NCI-H128 (cell line): ENCODE data around the gene FIGNL2.

Experiments used
- DNase-seq: peaks from one replicate; lab custom pipeline; 2025; ENCODE audit not compliant: unreplicated experiment; lab: John Stamatoyannopoulos, UW

The FIGNL2 gene

DNA sequence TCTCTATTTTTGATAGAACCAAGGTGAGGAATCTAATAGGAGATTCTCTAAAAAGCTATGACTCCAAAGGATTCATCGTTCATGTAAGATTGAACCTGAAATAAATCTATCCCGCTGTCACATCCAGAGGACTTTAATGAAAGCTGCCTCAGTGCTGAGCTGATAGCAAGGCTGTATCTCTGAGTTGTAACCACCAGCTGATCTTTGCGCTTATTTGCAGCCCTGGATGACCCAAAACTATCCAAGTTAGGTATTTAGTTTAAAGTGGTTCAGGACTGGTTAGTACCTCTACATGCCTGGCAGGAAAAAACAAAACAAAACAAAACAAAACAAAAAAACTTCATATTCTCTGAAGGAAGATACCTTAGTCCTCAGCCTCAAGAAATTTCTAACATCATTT, 30.6 kb upstream of the FIGNL2 start:
- DNase-seq = no peak

DNA sequence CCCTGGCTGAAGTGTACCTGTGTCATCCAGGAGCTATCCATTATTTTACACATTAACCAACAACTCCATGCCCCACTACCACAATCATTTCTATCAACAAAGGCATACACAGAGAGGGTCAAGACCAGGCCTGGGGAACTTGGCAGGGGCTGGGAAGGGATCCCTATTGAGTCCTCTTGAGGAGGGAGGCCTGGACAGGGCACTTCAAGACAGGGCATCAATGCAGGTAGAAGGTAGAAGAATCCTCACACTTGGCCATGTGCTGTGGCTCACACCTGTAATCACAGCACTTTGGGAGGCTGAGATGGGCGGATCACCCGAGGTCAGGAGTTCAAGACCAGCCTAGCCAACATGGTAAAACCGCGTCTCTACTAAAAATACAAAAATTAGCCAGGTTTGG, 26.0 kb upstream of the FIGNL2 start:
- DNase-seq = no peak

DNA sequence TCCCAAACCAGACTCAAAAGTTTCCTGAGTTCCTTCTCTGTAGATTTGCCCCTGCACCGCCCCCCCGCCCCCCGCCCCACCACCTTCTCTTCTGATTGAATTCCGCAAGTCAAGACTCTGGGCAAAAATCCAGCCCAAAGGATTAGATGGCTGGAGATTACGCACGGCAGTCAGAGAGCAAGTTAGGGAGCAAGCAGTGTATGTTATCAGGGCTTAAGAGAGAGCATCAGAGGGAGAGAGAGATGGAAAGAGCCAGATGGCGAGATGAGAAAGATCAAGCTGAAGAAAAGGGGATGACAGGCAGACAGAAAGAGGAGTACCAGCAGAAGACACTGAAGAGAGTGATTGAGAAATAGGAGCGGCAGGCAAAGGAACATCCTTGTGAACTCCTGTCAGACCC, 25.5 kb upstream of the FIGNL2 start:
- DNase-seq = no peak

DNA sequence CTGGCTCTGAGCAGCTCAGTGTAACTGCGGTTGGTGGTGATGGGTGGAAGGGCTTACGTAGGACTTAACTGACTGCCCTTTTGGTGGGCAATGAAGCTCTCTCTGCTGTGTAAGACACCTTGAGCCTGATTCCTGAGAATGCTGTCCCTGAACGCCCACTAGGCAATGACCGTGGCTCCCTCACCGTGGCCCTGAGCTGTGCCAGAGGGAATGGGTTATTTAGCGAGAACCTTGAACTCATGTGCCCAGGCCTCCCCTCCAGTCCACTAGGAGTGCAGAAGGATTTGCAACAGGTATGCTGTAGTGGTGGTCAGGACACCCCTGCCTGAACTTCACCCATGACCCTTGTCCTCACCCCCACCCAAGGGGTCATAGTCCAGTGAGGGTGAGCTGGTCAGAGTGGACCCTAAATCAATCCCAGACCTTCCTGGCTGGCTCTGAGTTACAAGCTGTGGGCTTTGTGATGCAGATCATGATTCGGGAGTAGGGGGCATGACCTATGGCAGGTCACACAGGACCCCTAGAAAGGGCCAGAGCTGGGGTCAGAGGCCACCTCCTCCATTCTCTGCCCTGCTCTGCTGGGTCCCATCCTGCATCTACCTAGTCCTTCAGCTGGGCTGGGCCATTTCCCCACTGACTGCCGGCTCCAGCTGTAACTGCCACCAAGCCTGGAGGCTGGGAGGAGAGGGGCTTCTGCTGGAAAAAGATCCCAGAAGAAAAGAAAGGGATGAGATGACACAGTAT, 24.9 kb upstream of the FIGNL2 start:
- no peak for DNase-seq

DNA sequence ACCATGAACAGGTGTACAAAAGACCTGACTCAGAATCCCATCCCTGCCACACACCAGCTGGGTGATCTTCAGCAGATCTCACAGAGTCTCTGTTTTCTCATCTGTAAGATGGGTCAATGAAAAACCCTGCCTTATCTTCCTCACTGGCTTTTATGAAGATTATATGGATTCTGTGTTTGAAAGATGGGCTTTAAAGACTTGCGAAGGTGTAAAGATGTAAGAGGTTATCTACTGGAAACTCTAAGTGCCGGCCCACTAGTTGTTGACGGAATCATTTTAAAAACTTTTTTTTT, 24.1 kb upstream of the FIGNL2 start:
- DNase-seq = no peak

DNA sequence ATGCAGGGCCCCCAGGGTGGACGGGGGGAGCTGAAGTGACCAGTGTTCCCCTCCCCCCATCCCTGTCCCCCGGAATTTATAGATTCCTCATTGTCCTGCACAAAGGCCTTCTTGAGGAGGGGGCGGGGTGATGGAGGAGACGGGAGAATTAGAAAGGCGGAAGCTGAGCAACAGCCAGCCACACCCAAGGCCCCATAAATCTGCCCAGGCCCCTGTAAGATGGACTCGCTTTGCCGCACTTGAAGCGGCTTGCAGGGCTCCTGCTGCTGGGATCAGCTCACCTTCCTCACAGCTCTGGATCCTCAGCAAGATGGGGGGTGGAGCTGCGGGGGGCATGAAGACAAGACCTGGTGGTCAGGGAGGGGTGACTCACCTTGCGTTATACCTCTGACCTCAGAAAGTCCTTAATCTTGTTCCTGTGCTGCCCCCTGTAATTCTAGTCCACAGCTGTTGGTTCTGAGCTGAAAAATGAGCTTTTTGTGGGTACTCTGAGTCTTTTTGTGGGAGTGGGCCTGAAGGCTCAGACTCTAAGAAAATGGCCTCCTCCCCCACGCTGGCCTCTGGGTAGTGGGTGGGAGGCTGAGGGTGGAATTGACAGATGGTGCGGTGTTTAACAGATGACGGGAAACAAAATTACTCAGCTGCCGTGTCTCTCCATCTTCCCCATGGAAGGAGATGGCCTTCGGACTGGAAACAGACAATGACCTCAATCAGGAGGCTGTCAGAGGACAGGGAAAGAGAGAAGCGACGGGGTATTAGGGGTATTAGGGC, 23.6 kb upstream of the FIGNL2 start:
- no peak for DNase-seq

DNA sequence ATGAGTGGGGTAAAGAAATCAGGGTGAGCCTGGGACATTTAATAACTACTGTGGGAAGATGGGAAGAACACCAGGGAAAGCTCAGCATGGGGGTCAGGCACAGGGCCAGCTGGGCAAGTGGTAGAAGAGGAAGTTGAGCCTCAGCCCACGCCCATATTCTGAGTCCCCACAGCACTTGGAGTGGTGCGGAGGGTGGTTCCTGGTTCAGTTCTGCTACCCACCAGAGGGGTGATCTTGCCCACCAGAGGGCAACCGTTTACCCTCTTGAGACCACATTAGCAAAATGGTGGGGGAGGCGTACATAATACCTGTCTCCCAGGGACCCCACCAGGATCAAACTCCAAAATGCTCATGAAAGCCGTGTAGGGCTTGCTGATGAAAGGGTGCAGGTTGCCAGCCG, 22.6 kb upstream of the FIGNL2 start:
- DNase-seq = no peak

DNA sequence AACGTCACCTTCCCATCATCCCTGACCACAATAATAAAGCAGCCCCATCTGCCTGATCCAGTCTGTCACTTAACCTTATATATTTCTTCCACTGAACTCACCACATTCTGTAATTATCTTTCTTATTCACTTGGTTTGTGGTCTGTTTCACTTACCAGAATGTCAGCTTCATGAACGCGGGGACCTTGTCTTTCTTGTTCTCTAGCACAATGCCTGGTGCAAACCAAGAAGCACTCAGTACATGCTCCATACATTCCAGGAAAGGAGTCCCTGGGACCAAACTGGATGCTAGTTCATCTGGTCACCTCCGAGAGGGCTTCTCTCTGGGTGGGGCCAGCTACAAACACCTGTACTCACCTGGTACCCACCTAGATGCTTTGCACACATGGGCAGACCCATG, 22.0 kb upstream of the FIGNL2 start:
- DNase-seq = no peak

DNA sequence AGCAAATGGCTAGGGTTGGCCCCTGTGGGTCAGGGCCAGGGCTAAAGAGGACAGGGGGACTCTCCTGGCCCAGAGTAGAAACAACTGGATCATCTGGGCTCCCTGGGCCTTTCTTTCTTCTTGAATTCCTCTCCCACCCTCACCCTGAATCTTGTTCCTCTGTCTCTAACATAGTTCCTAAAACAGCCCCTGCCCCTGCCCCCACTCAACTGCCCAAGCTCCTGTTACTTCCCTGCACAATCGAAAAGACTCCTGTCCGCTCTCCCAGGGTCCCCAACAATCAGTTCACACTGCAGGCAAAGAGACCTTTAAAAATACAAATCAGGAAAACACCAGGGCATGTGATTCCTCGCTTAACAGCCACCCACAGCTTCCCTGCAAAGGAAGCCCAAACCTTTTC, 21.4 kb upstream of the FIGNL2 start:
- DNase-seq = no peak

DNA sequence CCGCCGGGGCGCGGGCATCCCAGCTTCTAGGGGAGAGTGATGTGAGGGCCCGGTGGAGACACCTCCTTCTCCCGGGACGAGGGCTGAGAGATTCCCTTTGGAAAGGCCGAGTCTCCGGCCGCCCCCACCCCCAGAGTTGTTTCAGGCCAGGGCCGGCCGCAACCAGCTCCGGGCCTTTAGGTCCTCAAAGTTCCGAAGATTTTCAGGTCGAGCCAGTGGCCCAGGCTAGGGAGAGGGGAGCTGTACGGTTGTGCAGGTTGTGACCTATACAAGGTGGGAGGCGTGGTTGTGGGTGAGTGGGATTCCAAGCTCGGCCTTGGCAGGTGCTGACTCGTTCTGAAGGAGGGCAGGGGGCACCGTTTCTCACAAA, 21.0 kb upstream of the FIGNL2 start:
- no peak for DNase-seq

DNA sequence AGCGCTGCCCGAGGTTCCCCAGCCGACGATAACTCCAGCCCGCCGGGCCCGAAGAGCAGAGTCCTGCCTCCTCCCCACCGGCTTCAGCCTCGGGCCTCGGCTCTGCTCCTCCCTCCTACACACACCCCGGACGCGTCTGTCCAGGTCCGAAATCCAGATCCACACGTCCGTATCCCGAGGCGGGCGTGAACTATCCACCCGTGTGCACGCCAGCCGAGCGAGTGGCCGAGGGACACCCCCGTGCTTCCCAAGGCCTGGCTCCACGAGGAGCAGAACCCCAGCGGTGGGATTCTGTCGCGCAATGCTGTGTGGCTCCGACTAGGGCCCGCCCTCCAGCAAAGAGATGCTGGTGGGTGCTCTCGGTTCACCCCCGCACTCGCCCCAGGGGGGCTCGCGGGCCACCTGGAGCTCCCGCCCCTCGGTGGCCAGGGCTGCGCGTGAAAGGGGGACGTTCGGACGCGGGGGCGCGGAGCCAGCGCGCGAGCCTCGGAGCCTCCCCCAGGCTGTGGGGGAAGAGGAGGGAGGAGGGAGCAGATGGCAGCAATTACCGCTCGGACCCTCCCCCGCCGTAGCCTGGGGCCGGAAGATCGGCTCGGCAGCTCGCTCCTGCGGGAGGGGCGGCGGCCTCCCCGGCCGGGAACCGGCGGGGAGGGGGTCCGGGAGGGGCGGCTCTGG, 20.4 kb upstream of the FIGNL2 start:
- no peak for DNase-seq

DNA sequence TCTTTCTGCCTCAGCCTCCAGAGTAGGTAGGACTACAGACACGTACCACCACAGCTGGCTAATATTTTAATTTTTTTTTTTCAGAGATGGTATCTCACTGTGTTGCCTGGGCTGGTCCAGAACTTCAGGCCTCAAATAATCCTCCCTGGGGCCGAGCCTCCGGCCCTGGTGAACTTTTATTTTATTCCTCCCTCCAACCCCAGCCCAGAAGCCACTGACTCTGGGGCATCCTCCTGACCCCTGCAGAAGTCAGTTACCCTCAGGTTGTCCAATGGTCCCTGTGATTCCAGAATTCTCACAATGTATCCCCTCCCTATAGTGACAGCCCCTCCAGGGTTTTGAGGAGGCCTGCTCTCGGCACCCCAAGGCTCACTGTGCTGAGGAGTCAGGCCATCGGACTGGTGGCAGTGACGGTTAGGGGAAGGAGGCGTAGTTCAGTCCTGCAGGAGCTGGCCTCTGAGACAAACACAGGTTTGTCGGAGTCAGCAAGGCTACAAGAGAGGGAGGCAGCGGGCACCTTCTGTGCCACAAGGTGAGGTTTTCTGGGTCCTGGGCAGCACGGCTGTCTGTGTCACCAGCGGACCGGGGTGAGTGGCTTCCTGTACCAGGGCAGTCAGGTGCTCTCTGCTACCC, 19.4 kb upstream of the FIGNL2 start:
- no peak for DNase-seq

DNA sequence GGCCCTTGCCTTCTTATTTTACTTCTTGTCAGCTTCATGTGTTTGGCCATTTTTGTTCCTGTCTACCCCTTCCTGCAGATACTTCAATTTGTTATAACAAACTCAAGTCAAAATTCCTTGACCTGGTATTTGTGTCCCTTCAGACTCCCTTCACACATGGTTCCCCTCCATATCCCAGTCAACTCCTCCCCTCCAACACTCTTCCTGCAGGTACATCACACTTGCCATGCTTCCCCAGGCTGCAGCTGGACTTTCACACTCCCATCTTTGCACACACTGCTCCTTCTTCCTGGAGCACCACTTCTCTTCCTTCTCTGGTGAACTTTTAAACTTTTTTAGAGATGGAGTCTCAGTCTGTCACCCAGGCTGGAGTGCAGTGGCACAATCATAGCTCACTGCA, 18.9 kb upstream of the FIGNL2 start:
- no peak for DNase-seq

DNA sequence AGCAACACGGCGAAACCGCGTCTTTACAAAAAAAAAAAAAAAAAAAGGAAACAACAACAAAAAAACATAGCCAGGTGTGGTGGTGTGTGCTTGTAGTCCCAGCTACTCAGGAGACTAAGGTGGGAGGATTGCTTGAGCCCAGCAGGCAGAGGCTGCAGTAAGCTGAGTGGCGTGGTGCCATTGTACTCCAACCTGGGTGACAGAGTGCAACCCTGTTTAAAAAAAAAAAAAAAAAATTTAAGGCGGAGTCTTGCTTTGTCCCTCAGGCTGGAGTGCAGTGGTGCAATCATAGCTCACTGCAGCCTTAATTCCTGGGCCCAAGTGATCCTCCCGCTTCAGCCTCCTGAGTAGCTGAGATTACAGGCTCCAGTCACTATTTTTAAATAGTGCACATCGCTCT, 18.2 kb upstream of the FIGNL2 start:
- DNase-seq = no peak

DNA sequence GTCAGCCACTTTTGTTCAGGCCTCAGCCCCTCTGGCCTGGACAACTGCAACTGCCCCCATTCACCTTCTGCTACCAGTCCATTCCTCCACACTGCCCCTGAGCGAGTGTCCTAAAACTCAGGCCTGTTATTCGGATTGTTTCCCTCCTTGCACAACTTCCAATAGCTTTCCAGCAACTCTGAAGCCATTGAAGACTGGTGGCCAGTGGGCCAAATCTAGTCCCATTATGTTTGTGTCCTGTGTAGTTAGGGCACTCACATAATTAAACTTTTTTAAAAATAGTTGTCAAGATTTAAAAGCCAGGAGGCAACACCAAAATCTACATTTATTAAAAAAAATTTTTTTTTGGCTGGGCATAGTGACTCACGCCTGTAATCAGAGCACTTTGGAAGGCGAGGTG, 17.8 kb upstream of the FIGNL2 start:
- no peak for DNase-seq

DNA sequence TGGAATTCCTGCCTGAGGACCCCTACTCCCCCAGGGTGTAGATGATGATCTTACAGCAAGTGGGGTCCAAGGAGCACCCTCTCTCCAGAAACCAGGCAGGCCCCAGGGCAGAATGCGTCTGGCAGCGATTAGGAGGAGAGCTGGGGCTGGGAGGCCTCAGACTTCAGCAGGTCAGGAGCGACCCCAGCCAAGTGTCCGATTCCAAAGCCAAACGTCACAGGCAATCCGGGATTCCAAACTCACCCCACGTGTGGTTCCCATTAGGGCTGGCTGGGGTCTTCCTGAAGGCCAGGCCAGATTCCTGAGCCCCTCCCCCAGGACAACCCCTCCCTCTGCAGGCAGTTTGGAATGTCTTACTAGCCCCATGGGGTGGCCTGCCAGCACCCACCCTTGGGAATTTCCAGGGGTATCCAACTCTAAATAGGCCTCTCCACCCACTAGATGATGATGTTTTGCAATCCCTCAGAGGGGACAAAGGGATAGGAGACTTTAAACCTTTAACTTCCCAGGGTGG, 17.3 kb upstream of the FIGNL2 start:
- DNase-seq = no peak

DNA sequence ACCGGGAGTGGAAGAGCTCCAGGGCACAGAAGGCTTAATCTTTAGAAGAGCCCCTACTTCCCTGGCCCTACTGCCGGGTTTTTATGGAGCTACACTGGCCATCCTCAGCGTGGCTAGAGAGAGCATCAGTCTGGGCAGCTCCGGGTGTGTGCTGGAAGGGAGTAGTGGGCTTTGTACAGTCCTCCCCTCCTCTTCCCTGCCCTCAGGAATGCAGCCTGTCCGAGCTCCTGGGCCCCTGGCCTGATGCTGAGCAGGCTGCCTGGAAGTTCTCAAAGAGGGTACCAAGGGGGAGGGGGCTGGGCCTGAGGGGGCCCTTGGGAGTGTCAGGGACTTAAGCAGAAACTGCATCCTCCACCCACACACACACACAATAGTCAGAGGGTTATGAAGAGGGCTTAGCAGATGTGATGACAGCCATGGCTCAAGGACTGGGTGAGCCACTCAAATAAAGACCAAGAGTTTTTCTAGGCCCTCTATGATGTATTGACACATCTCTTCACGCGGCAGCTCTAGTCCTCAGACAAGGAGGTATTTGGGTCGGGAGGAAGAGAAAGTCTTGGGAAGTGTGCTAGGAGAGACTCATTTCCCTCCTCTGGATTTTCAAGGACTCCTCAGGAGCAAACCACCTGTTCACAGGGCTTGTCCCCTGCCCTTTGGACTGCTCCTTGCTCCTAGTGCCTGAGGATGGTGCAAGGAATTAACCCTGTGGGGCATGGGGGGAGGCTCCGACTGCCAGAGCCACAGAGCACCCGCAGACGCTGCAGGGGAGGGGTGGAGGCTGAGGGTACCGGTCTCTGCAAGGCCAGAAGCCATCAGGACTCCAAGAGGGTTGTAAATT, 16.5 kb upstream of the FIGNL2 start:
- no peak for DNase-seq

DNA sequence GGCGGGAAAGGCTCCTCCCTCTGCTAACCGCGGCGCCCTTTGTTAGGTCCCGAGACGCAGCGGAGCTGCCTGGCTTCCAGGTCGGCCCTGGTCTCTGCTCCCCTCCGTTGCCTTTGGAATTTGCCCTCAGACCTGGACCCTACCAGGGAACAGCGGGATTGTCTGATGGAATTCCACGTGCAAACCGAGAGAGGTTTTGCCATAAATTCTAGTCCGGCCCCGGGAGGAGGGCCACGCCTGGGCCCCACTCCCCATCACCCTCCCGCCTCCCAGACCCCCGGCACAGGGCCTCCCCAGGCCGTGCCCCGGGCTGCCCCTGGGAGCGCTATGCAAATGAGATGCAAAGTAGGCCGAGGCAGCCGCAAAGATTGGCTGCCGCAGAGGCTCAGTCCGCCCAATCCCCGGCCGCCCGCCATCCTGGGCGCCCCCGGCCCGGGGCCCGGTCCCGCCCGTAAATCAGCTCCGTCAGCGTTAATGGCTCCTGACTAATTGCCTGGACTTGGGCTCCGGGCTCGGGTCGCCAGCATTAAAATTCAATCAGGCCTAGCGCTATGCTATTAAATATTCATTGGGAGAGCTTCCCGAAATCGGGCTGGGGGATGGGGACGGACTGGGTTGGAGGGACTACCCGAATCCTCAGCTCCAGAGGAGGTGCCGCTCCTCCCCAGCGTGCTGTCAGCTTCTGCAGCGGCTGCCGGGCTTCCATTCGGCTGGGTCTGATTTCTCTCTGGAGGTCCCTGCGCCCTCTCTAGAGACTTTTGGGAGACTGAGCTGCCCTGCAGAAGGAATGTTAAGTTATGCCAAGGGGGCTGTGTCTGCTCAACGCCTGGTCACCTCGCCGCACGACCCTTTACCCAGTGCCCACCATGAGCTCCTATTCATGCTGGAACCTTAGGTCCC, 15.7 kb upstream of the FIGNL2 start:
- no peak for DNase-seq

DNA sequence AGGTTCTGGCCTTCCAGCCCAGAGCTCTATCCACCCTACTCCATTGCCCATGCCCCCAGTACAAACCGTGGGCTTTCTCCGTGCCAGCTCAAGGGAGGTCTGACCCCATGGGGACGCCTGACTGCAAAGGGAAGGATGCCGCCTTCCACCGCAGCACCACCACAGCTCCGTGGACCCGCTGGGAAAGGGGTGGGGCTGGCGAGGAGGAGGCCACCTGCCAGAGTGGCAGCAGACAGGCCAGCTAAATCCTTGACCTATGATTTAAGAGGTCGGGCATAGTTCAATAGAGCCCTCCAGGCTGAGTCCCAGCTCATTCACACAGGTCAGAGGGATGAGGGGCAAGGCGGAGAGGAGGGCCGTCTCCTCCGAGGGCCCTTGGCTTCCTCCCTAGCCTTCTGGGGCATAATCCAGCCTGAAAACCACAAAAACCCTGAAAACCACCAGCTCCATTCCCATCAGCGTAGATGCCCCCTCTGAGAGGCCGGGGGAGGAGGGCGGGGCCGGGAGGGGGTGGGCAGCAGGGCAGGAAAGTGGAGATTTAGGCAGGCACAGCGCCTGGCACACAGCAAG, 14.9 kb upstream of the FIGNL2 start:
- DNase-seq = no peak

DNA sequence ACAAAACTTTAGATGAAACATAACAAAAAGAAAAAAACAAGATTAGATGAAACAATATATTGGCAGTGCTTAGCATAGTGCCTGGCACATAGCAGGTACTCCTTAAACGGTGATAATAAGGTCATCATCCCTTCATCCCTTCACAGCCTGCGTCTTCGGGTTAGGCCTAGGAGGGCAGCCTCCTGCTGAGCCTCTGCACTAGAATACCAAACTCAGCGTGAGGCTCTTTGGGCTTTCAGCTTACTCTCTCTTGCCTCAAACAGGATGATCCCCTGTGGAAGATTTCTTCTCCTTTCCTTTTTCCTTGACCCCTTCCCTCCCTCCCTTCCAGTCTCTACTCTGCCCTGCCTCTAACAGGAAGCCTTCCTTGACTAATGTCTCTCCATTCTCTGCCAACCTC, 14.4 kb upstream of the FIGNL2 start:
- no peak for DNase-seq
